ENCODE data around the gene CALML3.

The CALML3 gene

GRCh38 chr10:5538446-5538845 is 13.7 kb downstream of the CALML3 start:
- Histone ChIP-seq H2AFZ (ENCODE audit: low read length) (no peak overlapping the region), H3K9ac (ENCODE audit: low read length) (no peak overlapping the region), H3K36me3 (ENCODE audit: insufficient read depth, low read length) (no peaks in the 10 kb centered on the region), H3K4me2 (ENCODE audit: low read length) (no peak overlapping the region), H3K27me3 (ENCODE audit: insufficient read depth, low read length) (no peaks in the 10 kb centered on the region; the same call in 1 of the 2 replicates), H3K4me3 (ENCODE audit: low read depth, low read length, poor library complexity, severe bottlenecking) (no peak overlapping the region), H3K9me3 (ENCODE audit: low read length) (peaks cover 2% of the 10 kb centered on the region; the same call in 1 of the 2 replicates), H3K4me1 (ENCODE audit: insufficient read depth, low read length, severe bottlenecking) (no peaks in the 10 kb centered on the region), H3K79me2 (ENCODE audit: insufficient read depth, low read length) (no peaks in the 10 kb centered on the region), H4K20me1 (ENCODE audit: insufficient read depth, low read length) (no peaks in the 10 kb centered on the region), H3K9me2 (ENCODE audit: low read depth, low read length) (no peaks in the 10 kb centered on the region), H3F3A (ENCODE audit: insufficient read depth, low read length) (no peaks in the 10 kb centered on the region), H3K27ac (ENCODE audit: low read depth, low read length, poor library complexity, severe bottlenecking) (no peak overlapping the region)
- no peak for TF ChIP-seq EZH2 (IDR thresholded peaks at IDR 0.05; ENCODE audit: borderline replicate concordance, low read length)
- TF ChIP-seq CTCF (IDR thresholded peaks at IDR 0.05; ENCODE audit: low read length), result no peak

- no peaks in the 10 kb centered on the region for H3K79me2 ChIP-seq (ENCODE audit: insufficient read depth, low read length)
- no peak overlapping the region for H2AFZ ChIP-seq (ENCODE audit: low read length)
- no peak overlapping the region for H3K4me2 ChIP-seq (ENCODE audit: low read length)
- TF ChIP-seq CTCF (IDR thresholded peaks at IDR 0.05; ENCODE audit: low read length) (no peak), EZH2 (IDR thresholded peaks at IDR 0.05; ENCODE audit: borderline replicate concordance, low read length) (no peak)
- H3K27me3 ChIP-seq (ENCODE audit: insufficient read depth, low read length), result no peaks in the 10 kb centered on the region; the same call in 1 of the 2 replicates
- no peak overlapping the region for H3K27ac ChIP-seq (ENCODE audit: low read depth, low read length, poor library complexity, severe bottlenecking)
- peaks cover 2% of the 10 kb centered on the region; the same call in 1 of the 2 replicates for H3K9me3 ChIP-seq (ENCODE audit: low read length)
- H4K20me1 ChIP-seq (ENCODE audit: insufficient read depth, low read length), result no peaks in the 10 kb centered on the region
- no peaks in the 10 kb centered on the region for H3K4me1 ChIP-seq (ENCODE audit: insufficient read depth, low read length, severe bottlenecking)
- no peak overlapping the region for H3K9ac ChIP-seq (ENCODE audit: low read length)
- H3F3A ChIP-seq (ENCODE audit: insufficient read depth, low read length), result no peaks in the 10 kb centered on the region
- no peaks in the 10 kb centered on the region for H3K9me2 ChIP-seq (ENCODE audit: low read depth, low read length)
- H3K4me3 ChIP-seq (ENCODE audit: low read depth, low read length, poor library complexity, severe bottlenecking), result no peak overlapping the region
- H3K36me3 ChIP-seq (ENCODE audit: insufficient read depth, low read length), result no peaks in the 10 kb centered on the region
Measured at GRCh38 chr10:5538892-5539651, 14.3 kb downstream of the CALML3 start.

DNA sequence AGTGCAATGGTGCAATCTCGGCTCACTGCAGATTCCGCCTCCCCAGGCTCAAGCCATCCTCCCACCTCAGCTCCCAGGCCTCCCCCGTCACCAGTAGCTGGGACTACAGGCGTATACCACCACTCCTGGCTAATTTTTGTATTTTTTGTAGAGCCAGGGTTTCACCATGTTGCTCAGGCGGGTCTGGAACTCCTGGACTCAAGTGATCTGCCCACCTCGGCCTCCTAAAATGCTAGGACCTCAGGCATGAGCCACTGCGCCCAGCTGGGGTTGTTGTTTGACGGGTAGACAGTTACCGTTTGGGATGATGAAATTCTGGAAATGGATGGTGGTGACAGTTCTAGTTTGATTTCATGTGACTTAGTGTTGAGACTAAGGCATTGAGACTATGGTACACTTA is 15.3 kb downstream of the CALML3 start:
- Histone ChIP-seq H4K20me1 (ENCODE audit: insufficient read depth, low read length) (no peaks in the 10 kb centered on the region), H3K9ac (ENCODE audit: low read length) (no peak overlapping the region), H2AFZ (ENCODE audit: low read length) (no peak overlapping the region), H3K4me3 (ENCODE audit: low read depth, low read length, poor library complexity, severe bottlenecking) (no peak overlapping the region), H3F3A (ENCODE audit: insufficient read depth, low read length) (no peaks in the 10 kb centered on the region), H3K27ac (ENCODE audit: low read depth, low read length, poor library complexity, severe bottlenecking) (no peak overlapping the region), H3K9me3 (ENCODE audit: low read length) (peaks cover 2% of the 10 kb centered on the region; the same call in 1 of the 2 replicates), H3K36me3 (ENCODE audit: insufficient read depth, low read length) (no peaks in the 10 kb centered on the region), H3K4me1 (ENCODE audit: insufficient read depth, low read length, severe bottlenecking) (no peaks in the 10 kb centered on the region), H3K4me2 (ENCODE audit: low read length) (no peak overlapping the region), H3K27me3 (ENCODE audit: insufficient read depth, low read length) (no peaks in the 10 kb centered on the region; the same call in 1 of the 2 replicates), H3K79me2 (ENCODE audit: insufficient read depth, low read length) (no peaks in the 10 kb centered on the region), H3K9me2 (ENCODE audit: low read depth, low read length) (no peaks in the 10 kb centered on the region)
- TF ChIP-seq EZH2 (IDR thresholded peaks at IDR 0.05; ENCODE audit: borderline replicate concordance, low read length), result no peak
- TF ChIP-seq CTCF (IDR thresholded peaks at IDR 0.05; ENCODE audit: low read length), result no peak

All from OCI-LY1 (cell line).